Measurements from ENCODE around the gene EXOSC6.
"Not testable (repeated sequence)": the region's sequence is repeated elsewhere in the genome, so short reads cannot be mapped to it uniquely, and the experiment has no call there.

EXOSC6 gene

DNA sequence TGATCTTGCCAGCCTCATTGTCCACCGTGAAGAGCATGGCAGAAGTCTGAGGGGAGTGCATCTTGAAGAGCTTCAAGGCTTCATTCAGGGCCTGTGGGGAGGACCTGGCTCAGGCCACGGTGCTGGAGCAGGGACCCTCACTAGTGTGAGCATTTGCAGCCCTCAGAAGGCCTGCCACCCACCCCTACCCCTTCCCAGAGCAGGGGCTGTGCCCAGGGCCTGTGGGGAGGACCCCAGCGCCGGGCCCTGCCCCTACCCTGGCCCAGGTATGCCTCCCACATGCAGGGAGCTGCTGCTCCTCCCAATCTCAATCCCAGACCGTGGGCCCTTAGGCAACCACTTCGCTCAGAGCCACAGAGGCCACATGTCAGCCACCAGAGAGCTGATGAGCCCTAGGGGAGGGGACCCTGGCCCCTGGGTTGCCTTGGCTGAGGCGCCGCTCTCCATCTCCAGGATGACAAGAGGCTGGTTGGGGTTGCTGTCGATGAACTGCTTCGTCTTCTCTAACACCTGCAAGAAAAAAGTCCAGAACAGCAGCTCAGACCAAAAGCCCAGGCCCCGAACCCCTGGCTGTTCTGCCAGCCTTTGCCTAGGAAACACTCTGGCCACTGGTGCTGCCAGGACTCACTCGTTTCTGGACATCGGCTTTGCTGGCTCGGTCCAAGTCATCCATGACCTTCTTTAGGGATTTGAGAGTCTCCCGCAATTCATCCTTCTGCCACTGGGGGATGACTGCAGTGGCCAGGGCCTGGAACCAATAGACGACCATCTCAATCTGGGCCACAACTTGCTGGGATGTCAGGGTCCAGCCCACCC is 1.8 kb upstream of the EXOSC6 start:
- H3K27me3 ChIP-seq (replicated peaks; ENCODE audit: control insufficient read depth, insufficient read depth, low read length), result no peaks in the 10 kb centered on the region
- H3K4me1 ChIP-seq (ENCODE audit: control insufficient read depth, insufficient read depth, low read length), result peaks cover 7% of the 10 kb centered on the region
- H3K9ac ChIP-seq (ENCODE audit: low read length), result no peak overlapping the region
- DNase-seq (ENCODE audit: low read depth), result peak; percentile 68
- no peaks in the 10 kb centered on the region for H3K9me3 ChIP-seq (ENCODE audit: control insufficient read depth, low read length)
- peaks cover 69% of the 10 kb centered on the region for H3K36me3 ChIP-seq (ENCODE audit: control insufficient read depth, insufficient read depth, low read length, severe bottlenecking)
- no peak overlapping the region for H3K4me3 ChIP-seq (ENCODE audit: low read length)

DNA sequence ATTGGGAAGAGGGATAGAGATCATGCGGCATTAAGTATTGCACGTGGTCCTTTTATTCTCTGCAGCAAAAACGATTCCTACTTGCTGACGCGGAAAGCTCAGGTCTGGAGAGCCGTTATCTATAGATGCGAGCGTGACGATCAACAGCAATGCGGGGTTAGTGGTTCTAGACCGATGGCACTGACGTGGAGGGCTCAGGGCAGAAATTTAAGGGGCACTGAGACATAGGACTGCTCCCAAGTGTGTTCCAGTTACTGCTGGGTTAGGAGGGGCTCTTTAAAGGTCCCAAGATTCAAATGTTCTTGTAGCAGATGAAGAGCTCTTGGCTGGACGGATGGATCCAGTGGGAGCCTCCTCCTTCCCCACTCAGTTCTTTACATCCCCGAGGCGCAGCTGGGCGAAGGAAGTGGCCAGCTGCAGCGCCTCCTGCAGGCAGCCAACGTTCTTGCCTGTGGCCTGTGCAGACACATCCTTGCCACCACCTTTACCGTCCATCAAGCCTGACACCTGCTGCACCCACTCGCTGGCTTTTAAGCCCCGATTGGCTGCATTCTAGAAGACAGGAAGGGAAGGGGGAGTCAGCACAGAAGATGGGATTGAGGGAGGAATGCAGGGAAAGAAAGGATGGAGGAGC is 732 bp upstream of the EXOSC6 start:
- peaks cover 58% of the 10 kb centered on the region for H3K36me3 ChIP-seq (ENCODE audit: control insufficient read depth, insufficient read depth, low read length, severe bottlenecking)

DNA sequence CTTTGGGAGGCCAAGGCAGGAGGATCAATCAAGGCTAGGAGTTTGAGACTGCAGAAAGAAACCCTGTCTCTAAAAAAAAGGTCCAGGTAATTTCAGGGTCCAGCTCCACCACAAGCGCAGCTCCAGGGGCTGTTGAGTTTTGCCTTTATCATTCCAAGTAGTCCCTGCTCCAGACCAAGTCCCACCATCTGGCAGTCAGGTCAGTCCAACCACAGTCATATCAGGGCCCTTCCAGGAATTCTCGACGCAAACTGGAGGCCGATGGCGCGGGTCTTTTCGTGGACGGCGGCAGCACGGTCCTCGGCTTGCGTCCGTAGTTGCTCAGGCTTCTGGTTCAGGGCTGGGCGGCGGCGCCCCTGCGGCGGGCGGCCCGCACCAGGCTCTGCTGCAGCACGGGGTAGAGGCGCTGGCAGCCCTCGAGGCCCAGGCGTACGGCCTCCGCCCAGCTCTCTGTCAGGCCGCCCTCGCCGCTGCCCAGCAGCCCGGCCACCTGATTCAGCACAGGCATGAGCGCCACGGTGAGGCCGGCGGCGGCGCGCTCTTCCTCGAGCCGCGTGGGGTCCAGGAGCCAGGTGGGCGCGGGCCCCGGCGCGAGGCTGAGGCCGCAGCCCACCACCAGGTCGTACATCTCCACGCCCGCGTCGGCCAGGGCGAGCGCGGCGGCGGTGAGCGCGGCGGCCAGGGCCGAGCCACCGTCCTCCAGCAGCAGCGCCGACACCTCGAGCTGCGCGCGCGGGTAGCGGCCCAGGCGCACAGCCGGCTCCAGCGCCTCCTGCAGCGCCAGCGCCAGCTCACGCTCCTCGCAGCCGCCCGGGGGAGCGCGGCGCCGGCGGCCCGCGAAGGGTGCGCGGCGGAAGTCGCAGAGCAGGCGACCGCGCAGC is 752 bp downstream of the EXOSC6 start:
- H3K36me3 ChIP-seq (ENCODE audit: control insufficient read depth, insufficient read depth, low read length, severe bottlenecking), result peaks cover 45% of the 10 kb centered on the region

More for the DNA sequence above, 732 bp upstream of the EXOSC6 start:
- H3K4me3 ChIP-seq (ENCODE audit: low read length), result no peak overlapping the region
- peaks cover 7% of the 10 kb centered on the region for H3K4me1 ChIP-seq (ENCODE audit: control insufficient read depth, insufficient read depth, low read length)
- no peak overlapping the region for H3K9ac ChIP-seq (ENCODE audit: low read length)
- DNase-seq (ENCODE audit: low read depth), result peak; percentile 33
- no peaks in the 10 kb centered on the region for H3K9me3 ChIP-seq (ENCODE audit: control insufficient read depth, low read length)
- H3K27me3 ChIP-seq (replicated peaks; ENCODE audit: control insufficient read depth, insufficient read depth, low read length), result no peaks in the 10 kb centered on the region

DNA sequence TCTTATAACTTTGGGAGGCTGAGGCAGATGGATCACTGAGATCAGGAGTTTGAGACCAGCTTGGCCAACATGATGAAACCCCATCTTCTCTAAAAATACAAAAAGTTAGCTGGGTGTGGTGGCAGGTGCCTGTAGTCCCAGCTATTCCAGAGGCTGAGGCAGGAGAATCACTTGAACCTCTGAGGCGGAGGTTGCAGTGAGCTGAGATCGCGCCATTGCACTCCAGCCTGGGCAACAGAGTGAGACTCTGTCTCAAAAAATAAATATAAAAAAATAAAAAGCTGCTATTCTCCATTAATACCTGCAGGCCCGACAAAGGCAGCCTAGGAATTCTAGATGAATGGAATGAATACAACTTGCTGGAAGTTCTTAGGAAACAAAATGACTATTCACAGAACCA is 2.0 kb downstream of the EXOSC6 start:
- not testable (repeated sequence) for H3K9me3 ChIP-seq (ENCODE audit: control insufficient read depth, low read length); H3K4me1 ChIP-seq (ENCODE audit: control insufficient read depth, insufficient read depth, low read length); H3K4me3 ChIP-seq (ENCODE audit: low read length); H3K27me3 ChIP-seq (replicated peaks; ENCODE audit: control insufficient read depth, insufficient read depth, low read length); DNase-seq (ENCODE audit: low read depth); H3K9ac ChIP-seq (ENCODE audit: low read length)
- peaks cover 32% of the 10 kb centered on the region for H3K36me3 ChIP-seq (ENCODE audit: control insufficient read depth, insufficient read depth, low read length, severe bottlenecking)

More for the DNA sequence above, 752 bp downstream of the EXOSC6 start:
- peak; percentile 50 for DNase-seq (ENCODE audit: low read depth)
- H3K4me3 ChIP-seq (ENCODE audit: low read length), result peak overlapping the region; percentile 81
- H3K27me3 ChIP-seq (replicated peaks; ENCODE audit: control insufficient read depth, insufficient read depth, low read length), result no peaks in the 10 kb centered on the region
- no peaks in the 10 kb centered on the region for H3K9me3 ChIP-seq (ENCODE audit: control insufficient read depth, low read length)
- peak overlapping the region; percentile 86 for H3K9ac ChIP-seq (ENCODE audit: low read length)
- peaks cover 7% of the 10 kb centered on the region for H3K4me1 ChIP-seq (ENCODE audit: control insufficient read depth, insufficient read depth, low read length)

DNA sequence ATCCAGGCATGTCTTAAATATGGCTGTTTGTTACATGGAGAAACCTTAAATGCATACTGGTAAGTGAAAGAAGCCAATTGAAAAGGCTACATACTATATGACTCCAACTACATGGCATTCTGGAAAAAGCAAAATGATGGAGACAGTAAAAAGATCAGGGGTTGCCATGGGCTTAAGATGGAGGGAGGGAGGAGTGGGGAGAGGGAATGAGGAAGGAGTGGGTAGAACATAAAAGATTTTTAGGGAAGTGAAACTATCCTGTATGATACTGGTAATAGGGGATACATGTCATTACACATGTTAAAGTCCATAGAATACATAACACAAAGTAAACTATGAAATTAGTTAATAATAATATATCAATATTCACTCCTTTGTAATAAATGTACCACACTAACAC is 13.0 kb downstream of the EXOSC6 start:
- H3K4me1 ChIP-seq (ENCODE audit: control insufficient read depth, insufficient read depth, low read length); DNase-seq (ENCODE audit: low read depth); H3K9ac ChIP-seq (ENCODE audit: low read length); H3K9me3 ChIP-seq (ENCODE audit: control insufficient read depth, low read length); H3K4me3 ChIP-seq (ENCODE audit: low read length); H3K27me3 ChIP-seq (replicated peaks; ENCODE audit: control insufficient read depth, insufficient read depth, low read length): not testable (repeated sequence)
- H3K36me3 ChIP-seq (ENCODE audit: control insufficient read depth, insufficient read depth, low read length, severe bottlenecking), result peaks cover 14% of the 10 kb centered on the region

DNA sequence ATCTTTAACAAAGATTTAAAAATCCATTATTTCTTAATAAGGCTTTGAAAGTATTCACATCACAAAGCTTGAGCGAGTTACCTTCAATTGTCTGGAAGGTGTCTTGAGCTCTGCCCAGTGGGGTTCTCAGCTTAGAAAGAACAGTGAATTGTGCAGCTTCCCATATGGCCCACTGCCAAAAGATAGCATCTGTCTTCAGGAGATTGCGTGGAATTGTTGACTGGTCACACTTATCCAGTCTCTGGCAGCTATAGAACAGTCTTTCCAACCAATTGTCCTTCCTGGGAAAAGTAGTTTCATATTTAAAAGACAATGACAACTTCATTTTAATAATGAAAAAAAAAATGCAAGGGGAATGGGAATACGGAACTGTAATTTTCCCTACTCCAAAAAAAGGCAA is 19.9 kb downstream of the EXOSC6 start:
- not testable (repeated sequence) for H3K4me3 ChIP-seq (ENCODE audit: low read length); H3K27me3 ChIP-seq (replicated peaks; ENCODE audit: control insufficient read depth, insufficient read depth, low read length); H3K9ac ChIP-seq (ENCODE audit: low read length); H3K9me3 ChIP-seq (ENCODE audit: control insufficient read depth, low read length); H3K4me1 ChIP-seq (ENCODE audit: control insufficient read depth, insufficient read depth, low read length); DNase-seq (ENCODE audit: low read depth)
- peaks cover 51% of the 10 kb centered on the region for H3K36me3 ChIP-seq (ENCODE audit: control insufficient read depth, insufficient read depth, low read length, severe bottlenecking)

DNA sequence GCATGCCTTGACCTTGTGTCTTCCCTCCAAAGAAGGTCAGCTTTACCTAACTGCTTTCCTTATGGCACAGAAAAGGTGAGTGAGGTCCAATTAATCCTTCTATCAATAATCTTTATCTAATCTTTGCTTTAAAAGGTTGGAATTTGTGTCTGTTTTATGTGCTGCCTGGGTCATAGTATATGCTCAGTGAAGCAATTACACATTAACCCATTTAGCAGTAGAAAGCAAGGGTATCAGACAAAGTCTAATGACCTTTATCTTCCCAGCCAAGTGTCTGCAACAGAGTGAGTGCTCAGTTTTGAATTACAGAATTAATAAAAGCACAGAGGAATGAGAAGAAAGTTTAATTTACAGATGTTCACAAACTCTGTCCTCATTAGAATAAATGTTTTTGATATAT is 25.7 kb downstream of the EXOSC6 start:
- not testable (repeated sequence) for H3K27me3 ChIP-seq (replicated peaks; ENCODE audit: control insufficient read depth, insufficient read depth, low read length); H3K9ac ChIP-seq (ENCODE audit: low read length); H3K9me3 ChIP-seq (ENCODE audit: control insufficient read depth, low read length); DNase-seq (ENCODE audit: low read depth); H3K4me3 ChIP-seq (ENCODE audit: low read length); H3K4me1 ChIP-seq (ENCODE audit: control insufficient read depth, insufficient read depth, low read length)
- peaks cover 32% of the 10 kb centered on the region for H3K36me3 ChIP-seq (ENCODE audit: control insufficient read depth, insufficient read depth, low read length, severe bottlenecking)

DNA sequence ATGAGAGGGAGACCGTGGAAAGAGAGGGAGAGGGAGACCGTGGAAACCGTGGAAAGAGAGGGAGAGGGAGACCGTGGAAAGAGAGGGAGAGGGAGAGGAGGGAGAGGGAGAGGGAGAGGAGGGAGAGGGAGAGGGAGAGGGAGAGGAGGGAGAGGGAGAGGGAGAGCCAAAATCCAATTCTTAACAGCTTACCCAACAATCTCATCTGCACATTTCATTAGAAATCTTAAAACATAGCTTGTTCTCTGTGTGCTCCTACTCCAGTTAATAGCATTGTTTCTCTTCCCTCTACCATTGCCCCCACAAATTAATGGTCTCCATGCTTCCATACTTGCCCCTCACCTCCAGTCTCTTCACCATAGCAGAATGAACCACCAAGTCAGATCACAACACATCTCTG is 26.3 kb downstream of the EXOSC6 start:
- not testable (repeated sequence) for DNase-seq (ENCODE audit: low read depth); H3K4me3 ChIP-seq (ENCODE audit: low read length); H3K27me3 ChIP-seq (replicated peaks; ENCODE audit: control insufficient read depth, insufficient read depth, low read length); H3K9me3 ChIP-seq (ENCODE audit: control insufficient read depth, low read length); H3K9ac ChIP-seq (ENCODE audit: low read length); H3K4me1 ChIP-seq (ENCODE audit: control insufficient read depth, insufficient read depth, low read length)
- peaks cover 32% of the 10 kb centered on the region for H3K36me3 ChIP-seq (ENCODE audit: control insufficient read depth, insufficient read depth, low read length, severe bottlenecking)

DNA sequence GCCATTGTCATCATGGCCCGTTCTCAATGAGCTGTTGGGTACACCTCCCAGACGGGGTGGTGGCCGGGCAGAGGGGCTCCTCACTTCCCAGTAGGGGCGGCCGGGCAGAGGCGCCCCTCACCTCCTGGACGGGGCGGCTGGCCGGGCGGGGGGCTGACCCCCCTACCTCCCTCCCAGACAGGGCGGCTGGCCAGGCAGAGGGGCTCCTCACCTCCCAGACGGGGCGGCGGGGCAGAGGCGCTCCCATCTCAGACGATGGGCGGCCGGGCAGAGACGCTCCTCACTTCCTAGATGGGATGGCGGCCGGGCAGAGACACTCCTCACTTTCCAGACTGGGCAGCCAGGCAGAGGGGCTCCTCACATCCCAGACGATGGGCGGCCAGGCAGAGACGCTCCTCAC is 27.1 kb downstream of the EXOSC6 start:
- not testable (repeated sequence) for DNase-seq (ENCODE audit: low read depth); H3K9me3 ChIP-seq (ENCODE audit: control insufficient read depth, low read length); H3K4me3 ChIP-seq (ENCODE audit: low read length); H3K27me3 ChIP-seq (replicated peaks; ENCODE audit: control insufficient read depth, insufficient read depth, low read length); H3K9ac ChIP-seq (ENCODE audit: low read length); H3K4me1 ChIP-seq (ENCODE audit: control insufficient read depth, insufficient read depth, low read length)
- peaks cover 37% of the 10 kb centered on the region for H3K36me3 ChIP-seq (ENCODE audit: control insufficient read depth, insufficient read depth, low read length, severe bottlenecking)

DNA sequence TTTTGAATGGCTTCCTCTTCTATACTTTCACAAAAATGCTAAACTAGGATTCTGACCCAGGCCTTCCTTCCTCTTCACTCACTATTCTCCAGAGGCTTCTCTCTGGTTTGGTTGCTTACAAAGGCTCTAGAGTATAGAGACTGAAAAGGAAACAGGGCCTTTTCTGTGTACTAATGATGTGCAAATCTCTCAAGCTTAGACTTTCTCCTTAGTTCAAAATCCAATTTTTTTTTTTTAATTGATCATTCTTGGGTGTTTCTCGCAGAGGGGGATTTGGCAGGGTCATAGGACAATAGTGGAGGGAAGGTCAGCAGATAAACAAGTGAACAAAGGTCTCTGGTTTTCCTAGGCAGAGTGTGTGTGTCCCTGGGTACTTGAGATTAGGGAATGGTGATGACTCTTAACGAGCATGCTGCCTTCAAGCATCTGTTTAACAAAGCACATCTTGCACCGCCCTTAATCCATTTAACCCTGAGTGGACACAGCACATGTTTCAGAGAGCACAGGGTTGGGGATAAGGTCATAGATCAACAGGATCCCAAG is 27.7 kb downstream of the EXOSC6 start:
- H3K9me3 ChIP-seq (ENCODE audit: control insufficient read depth, low read length); H3K27me3 ChIP-seq (replicated peaks; ENCODE audit: control insufficient read depth, insufficient read depth, low read length); H3K4me3 ChIP-seq (ENCODE audit: low read length); DNase-seq (ENCODE audit: low read depth); H3K4me1 ChIP-seq (ENCODE audit: control insufficient read depth, insufficient read depth, low read length); H3K9ac ChIP-seq (ENCODE audit: low read length): not testable (repeated sequence)
- peaks cover 38% of the 10 kb centered on the region for H3K36me3 ChIP-seq (ENCODE audit: control insufficient read depth, insufficient read depth, low read length, severe bottlenecking)

DNA sequence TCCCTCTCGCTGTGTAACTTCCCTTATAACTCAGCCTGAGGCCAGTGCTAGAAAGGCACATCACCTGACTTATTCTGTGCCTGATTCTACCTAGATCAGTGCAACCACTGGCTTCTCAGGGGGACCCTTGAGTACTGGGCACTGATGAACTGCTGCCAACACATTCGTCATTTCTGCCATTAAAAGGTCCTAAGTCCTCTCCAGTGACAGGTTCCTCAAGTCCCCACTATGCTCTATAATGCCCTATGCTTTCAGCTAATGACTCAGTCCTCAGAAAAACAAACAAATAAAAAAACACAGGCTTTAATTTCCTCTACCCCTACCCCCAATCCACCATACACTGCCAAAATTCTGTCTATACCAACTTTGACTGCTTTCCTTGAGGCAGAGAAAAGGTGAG is 28.5 kb downstream of the EXOSC6 start:
- H3K36me3 ChIP-seq (ENCODE audit: control insufficient read depth, insufficient read depth, low read length, severe bottlenecking), result peaks cover 32% of the 10 kb centered on the region
- DNase-seq (ENCODE audit: low read depth); H3K9ac ChIP-seq (ENCODE audit: low read length); H3K4me1 ChIP-seq (ENCODE audit: control insufficient read depth, insufficient read depth, low read length); H3K9me3 ChIP-seq (ENCODE audit: control insufficient read depth, low read length); H3K27me3 ChIP-seq (replicated peaks; ENCODE audit: control insufficient read depth, insufficient read depth, low read length); H3K4me3 ChIP-seq (ENCODE audit: low read length): not testable (repeated sequence)

All from adipocyte (in vitro differentiated cells).